Measurements from ENCODE around the gene KRT72.

DNA sequence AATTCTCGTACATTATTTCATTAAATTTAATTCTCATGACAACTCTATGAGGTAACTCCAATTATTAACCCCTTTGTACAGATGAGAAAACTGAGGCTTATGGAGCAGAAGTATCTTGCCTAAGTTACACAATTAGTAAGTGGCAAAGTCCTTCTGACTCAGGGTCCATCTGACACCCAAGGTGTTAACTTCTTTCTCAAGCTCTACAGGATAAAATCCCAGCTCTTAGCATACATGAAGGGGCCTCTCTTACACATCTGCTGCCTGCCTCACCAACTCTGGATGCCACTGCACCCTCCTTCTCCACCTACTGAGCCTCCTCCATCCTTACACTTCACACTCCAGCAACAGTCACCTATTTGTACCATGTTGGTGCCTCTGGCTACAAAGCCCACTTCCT is 4.3 kb upstream of the KRT72 start:
- no peak for TF ChIP-seq EGR1 (IDR thresholded peaks at IDR 0.05; ENCODE audit: low read depth)
- TF ChIP-seq ZNF274 (IDR thresholded peaks at IDR 0.05; ENCODE audit: low read depth, low read length), result no peak
- TF ChIP-seq POLR2AphosphoS5 (IDR thresholded peaks at IDR 0.05; ENCODE audit: low read depth, low read length), result no peak
- no peak for TF ChIP-seq POLR2A (IDR thresholded peaks at IDR 0.05; ENCODE audit: borderline replicate concordance, extremely low read depth, insufficient read depth, insufficient read length)
- TF ChIP-seq, protein P1, sequence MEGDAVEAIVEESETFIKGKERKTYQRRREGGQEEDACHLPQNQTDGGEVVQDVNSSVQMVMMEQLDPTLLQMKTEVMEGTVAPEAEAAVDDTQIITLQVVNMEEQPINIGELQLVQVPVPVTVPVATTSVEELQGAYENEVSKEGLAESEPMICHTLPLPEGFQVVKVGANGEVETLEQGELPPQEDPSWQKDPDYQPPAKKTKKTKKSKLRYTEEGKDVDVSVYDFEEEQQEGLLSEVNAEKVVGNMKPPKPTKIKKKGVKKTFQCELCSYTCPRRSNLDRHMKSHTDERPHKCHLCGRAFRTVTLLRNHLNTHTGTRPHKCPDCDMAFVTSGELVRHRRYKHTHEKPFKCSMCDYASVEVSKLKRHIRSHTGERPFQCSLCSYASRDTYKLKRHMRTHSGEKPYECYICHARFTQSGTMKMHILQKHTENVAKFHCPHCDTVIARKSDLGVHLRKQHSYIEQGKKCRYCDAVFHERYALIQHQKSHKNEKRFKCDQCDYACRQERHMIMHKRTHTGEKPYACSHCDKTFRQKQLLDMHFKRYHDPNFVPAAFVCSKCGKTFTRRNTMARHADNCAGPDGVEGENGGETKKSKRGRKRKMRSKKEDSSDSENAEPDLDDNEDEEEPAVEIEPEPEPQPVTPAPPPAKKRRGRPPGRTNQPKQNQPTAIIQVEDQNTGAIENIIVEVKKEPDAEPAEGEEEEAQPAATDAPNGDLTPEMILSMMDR (IDR thresholded peaks at IDR 0.05 in 2 of 3, conservative IDR thresholded peaks at IDR 0.05 in 1 of 3; ENCODE audit: borderline replicate concordance in 1 of 3, insufficient read depth in 1 of 3, low read depth in 2 of 3, low read length in 2 of 3), result no peak
- TF ChIP-seq, protein P2, sequence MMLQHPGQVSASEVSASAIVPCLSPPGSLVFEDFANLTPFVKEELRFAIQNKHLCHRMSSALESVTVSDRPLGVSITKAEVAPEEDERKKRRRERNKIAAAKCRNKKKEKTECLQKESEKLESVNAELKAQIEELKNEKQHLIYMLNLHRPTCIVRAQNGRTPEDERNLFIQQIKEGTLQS (IDR thresholded peaks at IDR 0.05), result no peak
- no peak for TF ChIP-seq RAD21 (IDR thresholded peaks at IDR 0.05; ENCODE audit: low read depth)
- TF ChIP-seq YY1 (IDR thresholded peaks at IDR 0.05; ENCODE audit: extremely low read depth, insufficient replicate concordance, low read depth, low read length), result no peak

All from HCT116 (cell line).